DOHH2 (cell line): Measurements from ENCODE around the gene PPFIBP1.

Experiments
- EZH2phosphoT487 ChIP-seq: fragments of 200-600 bp; sonication (generic); IDR thresholded peaks from 2 replicates; pipeline ENCODE4 v1.6.1; 2017; ENCODE audit warnings: borderline replicate concordance, mild to moderate bottlenecking, antibody characterized with exemption, low read length, moderate library complexity, mixed read lengths
- TF ChIP-seq, protein P1 (sequence below): fragments of 200-600 bp; sonication (generic); IDR thresholded peaks from one replicate; pipeline ENCODE4 v1.5.1; 2014; ENCODE audit warnings: antibody characterized with exemption, mild to moderate bottlenecking, low read depth, low read length; ENCODE audit not compliant: poor library complexity, severe bottlenecking

DNA sequence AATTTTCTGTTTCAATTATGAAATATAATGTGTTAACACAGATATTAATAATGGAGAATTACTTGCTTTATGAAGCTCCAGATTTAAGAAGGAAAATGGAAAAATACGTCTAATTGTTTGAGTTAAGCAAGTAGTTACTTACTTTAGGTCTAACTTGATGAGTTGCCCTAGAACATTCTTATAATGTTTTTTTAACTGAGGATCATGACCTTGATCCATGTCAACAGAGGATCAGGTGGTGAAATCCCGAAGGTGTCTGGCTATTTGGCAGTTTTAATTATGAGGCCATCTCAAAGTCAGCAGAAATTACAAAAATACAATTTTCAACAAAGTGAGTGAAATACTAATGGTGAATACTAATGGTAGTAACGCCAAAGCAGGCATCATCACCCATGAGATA lies 115.3 kb downstream of the PPFIBP1 start:
- TF ChIP-seq, protein P1, sequence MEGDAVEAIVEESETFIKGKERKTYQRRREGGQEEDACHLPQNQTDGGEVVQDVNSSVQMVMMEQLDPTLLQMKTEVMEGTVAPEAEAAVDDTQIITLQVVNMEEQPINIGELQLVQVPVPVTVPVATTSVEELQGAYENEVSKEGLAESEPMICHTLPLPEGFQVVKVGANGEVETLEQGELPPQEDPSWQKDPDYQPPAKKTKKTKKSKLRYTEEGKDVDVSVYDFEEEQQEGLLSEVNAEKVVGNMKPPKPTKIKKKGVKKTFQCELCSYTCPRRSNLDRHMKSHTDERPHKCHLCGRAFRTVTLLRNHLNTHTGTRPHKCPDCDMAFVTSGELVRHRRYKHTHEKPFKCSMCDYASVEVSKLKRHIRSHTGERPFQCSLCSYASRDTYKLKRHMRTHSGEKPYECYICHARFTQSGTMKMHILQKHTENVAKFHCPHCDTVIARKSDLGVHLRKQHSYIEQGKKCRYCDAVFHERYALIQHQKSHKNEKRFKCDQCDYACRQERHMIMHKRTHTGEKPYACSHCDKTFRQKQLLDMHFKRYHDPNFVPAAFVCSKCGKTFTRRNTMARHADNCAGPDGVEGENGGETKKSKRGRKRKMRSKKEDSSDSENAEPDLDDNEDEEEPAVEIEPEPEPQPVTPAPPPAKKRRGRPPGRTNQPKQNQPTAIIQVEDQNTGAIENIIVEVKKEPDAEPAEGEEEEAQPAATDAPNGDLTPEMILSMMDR = no peak
- no peak for TF ChIP-seq EZH2phosphoT487
